Activated CD8-positive, alpha-beta memory T cell treated with anti-CD3 and anti-CD28 coated beads, Interleukin-2, amount 50 U/mL, for 4 hours (primary cell): ENCODE data around the gene TRIM10.

Experiments
- DNase-seq: peaks from one replicate; pipeline ENCODE4 v3.0.0-alpha.2; 2020

Gene TRIM10

GRCh38 chr6:30160785-30161531 lies at the start of gene TRIM10:
Gene TRIM10 (minus strand): TSS chr6:30161211. CDS start chr6:30160858, 353 bp downstream.
- no peak for DNase-seq

- DNase-seq: no peak
These were observed 46.7 kb upstream of the TRIM10 start for GRCh38 chr6:30207619-30208295.

GRCh38 chr6:30206799-30207618 lies 46.0 kb upstream of the TRIM10 start:
- DNase-seq: no peak

- DNase-seq: no peak
These were observed 45.1 kb upstream of the TRIM10 start for GRCh38 chr6:30206152-30206551.

GRCh38 chr6:30204116-30204515 lies 43.1 kb upstream of the TRIM10 start:
- no peak for DNase-seq

- DNase-seq: no peak
These were observed 41.4 kb upstream of the TRIM10 start for GRCh38 chr6:30202366-30202765.

- no peak for DNase-seq
These were observed 39.7 kb upstream of the TRIM10 start for GRCh38 chr6:30200551-30201281.

- no peak for DNase-seq
These were observed 37.4 kb upstream of the TRIM10 start for GRCh38 chr6:30198166-30199084.

- no peak for DNase-seq
These were observed 35.4 kb upstream of the TRIM10 start for GRCh38 chr6:30196376-30196775.

- DNase-seq: no peak
These were observed 34.9 kb upstream of the TRIM10 start for GRCh38 chr6:30195951-30196350.

- DNase-seq: no peak
These were observed 34.0 kb upstream of the TRIM10 start for GRCh38 chr6:30194797-30195690.

GRCh38 chr6:30192076-30192475 lies 31.1 kb upstream of the TRIM10 start:
- no peak for DNase-seq

GRCh38 chr6:30188541-30188940 lies 27.5 kb upstream of the TRIM10 start:
- no peak for DNase-seq

- no peak for DNase-seq
These were observed 25.0 kb upstream of the TRIM10 start for GRCh38 chr6:30185846-30186484.

GRCh38 chr6:30184417-30185031 lies 23.5 kb upstream of the TRIM10 start:
- no peak for DNase-seq

- DNase-seq: no peak
These were observed 19.1 kb upstream of the TRIM10 start for GRCh38 chr6:30180145-30180544.

- DNase-seq: no peak
These were observed 17.8 kb upstream of the TRIM10 start for GRCh38 chr6:30178837-30179236.

GRCh38 chr6:30175765-30176164 lies 14.8 kb upstream of the TRIM10 start:
- DNase-seq: no peak

GRCh38 chr6:30172681-30173080 lies 11.7 kb upstream of the TRIM10 start:
- no peak for DNase-seq
